Suprapubic skin (tissue), 4 donors: ENCODE results near the gene ST6GAL1.

Source experiments
- CTCF ChIP-seq, 2 donors: fragments of 200-600 bp in 1 of 2; fragments of 450-650 bp in 1 of 2; sonication (generic) in 1 of 2; IDR thresholded peaks; one replicate each; pipeline ENCODE4 v1.5.1; 2016 to 2019; ENCODE audit warnings: antibody characterized with exemption in 2 of 2, mild to moderate bottlenecking in 1 of 2, moderate library complexity in 1 of 2
- EP300 ChIP-seq: sonication (generic); formaldehyde crosslinking; IDR thresholded peaks from one replicate; pipeline ENCODE4 v1.6.1; 2017; ENCODE audit warnings: antibody characterized with exemption
- POLR2A ChIP-seq, 2 donors: fragments of 450-650 bp; IDR thresholded peaks; one replicate each; pipeline ENCODE4 v1.6.1; 2017; ENCODE audit warnings: antibody characterized with exemption in 2 of 2, mild to moderate bottlenecking in 2 of 2, moderate library complexity in 2 of 2
- POLR2AphosphoS5 ChIP-seq, 3 donors: sonication (generic); formaldehyde crosslinking; IDR thresholded peaks; one replicate each; pipeline ENCODE4 v1.6.1; 2017; ENCODE audit warnings: antibody characterized with exemption in 3 of 3

- TF ChIP-seq CTCF (IDR thresholded peaks at IDR 0.05) = no peak
- TF ChIP-seq POLR2A (IDR thresholded peaks at IDR 0.05) = no peak
- TF ChIP-seq EP300 = no peak
- no peak for TF ChIP-seq POLR2AphosphoS5 (IDR thresholded peaks at IDR 0.05)
Observed at GRCh38 chr3:187084126-187084525, 153.8 kb downstream of the ST6GAL1 start.
